H9 (cell line): ENCODE data around the gene LAMA5. TPM values are rescaled to one million over a fixed set of nuclear protein-coding genes. Genes with fewer than 3 reads are reported as not detected.

Experiments
- DNase-seq: peaks from one replicate; pipeline ENCODE4 v3.0.0-alpha.2; 2017
- H2AFZ ChIP-seq: one replicate; pipeline ENCODE4 v1.6.1; 2013; ENCODE audit warnings: mild to moderate bottlenecking, low read length, control low read depth, moderate library complexity
- H2AK5ac ChIP-seq: 2 replicates; pipeline ENCODE4 v1.6.1; 2013; ENCODE audit warnings: low read length, control low read depth, mixed read lengths; ENCODE audit not compliant: insufficient read length
- H2BK120ac ChIP-seq: one replicate; pipeline ENCODE4 v1.6.1; 2013; ENCODE audit warnings: low read depth, mild to moderate bottlenecking, low read length, control low read depth, inconsistent platforms; ENCODE audit not compliant: poor library complexity, severe bottlenecking
- H2BK12ac ChIP-seq: 2 replicates; pipeline ENCODE4 v1.6.1; 2013; ENCODE audit warnings: low read length, control low read depth, mixed read lengths, low read depth; ENCODE audit not compliant: insufficient read length
- H2BK15ac ChIP-seq: 2 replicates; pipeline ENCODE4 v1.6.1; 2013; ENCODE audit warnings: low read depth, low read length, control low read depth
- H2BK20ac ChIP-seq: one replicate; pipeline ENCODE4 v1.6.1; 2013; ENCODE audit warnings: low read depth, mild to moderate bottlenecking, low read length, control low read depth, inconsistent platforms; ENCODE audit not compliant: poor library complexity, severe bottlenecking
- H2BK5ac ChIP-seq: 2 replicates; pipeline ENCODE4 v1.6.1; 2013; ENCODE audit warnings: low read length, control low read depth, mixed read lengths; ENCODE audit not compliant: insufficient read length
- H3K14ac ChIP-seq: 2 replicates; pipeline ENCODE4 v1.6.1; 2013; ENCODE audit warnings: low read length, control low read depth; ENCODE audit not compliant: insufficient read depth
- H3K18ac ChIP-seq: 2 replicates; pipeline ENCODE4 v1.6.1; 2013; ENCODE audit warnings: low read depth, mild to moderate bottlenecking, mixed read lengths, low read length, control low read depth; ENCODE audit not compliant: insufficient read length
- H3K23ac ChIP-seq: 2 replicates; pipeline ENCODE4 v1.6.1; 2013; ENCODE audit warnings: low read length, control low read depth, mixed read lengths, low read depth; ENCODE audit not compliant: insufficient read length
- H3K23me2 ChIP-seq: 2 replicates; pipeline ENCODE4 v1.6.1; 2013; ENCODE audit warnings: low read depth, mild to moderate bottlenecking, mixed read lengths, low read length, control low read depth; ENCODE audit not compliant: insufficient read length, poor library complexity, severe bottlenecking
- H3K27ac ChIP-seq: 2 replicates; pipeline ENCODE4 v1.5.1; 2013; ENCODE audit warnings: low read length, control low read depth, mixed read lengths, low read depth; ENCODE audit not compliant: insufficient read length
- H3K27me3 ChIP-seq: 2 replicates; pipeline ENCODE4 v1.6.1; 2013; ENCODE audit warnings: low read length, control low read depth, inconsistent platforms; ENCODE audit not compliant: insufficient read depth
- H3K4ac ChIP-seq: 2 replicates; pipeline ENCODE4 v1.6.1; 2013; ENCODE audit warnings: low read depth, mild to moderate bottlenecking, control low read depth, inconsistent platforms, low read length, moderate library complexity
- H3K4me1 ChIP-seq: 2 replicates; pipeline ENCODE4 v1.6.1; 2013; ENCODE audit warnings: low read length, control low read depth, inconsistent platforms; ENCODE audit not compliant: insufficient read depth
- H3K4me2 ChIP-seq: 2 replicates; pipeline ENCODE4 v1.6.1; 2013; ENCODE audit warnings: low read length, control low read depth, mixed read lengths; ENCODE audit not compliant: insufficient read length, insufficient read depth
- H3K56ac ChIP-seq: 2 replicates; pipeline ENCODE4 v1.6.1; 2013; ENCODE audit warnings: low read depth, mild to moderate bottlenecking, mixed read lengths, low read length, control low read depth; ENCODE audit not compliant: insufficient read length
- H3K79me1 ChIP-seq: 2 replicates; pipeline ENCODE4 v1.6.1; 2013; ENCODE audit warnings: low read depth, mild to moderate bottlenecking, moderate library complexity, low read length, control low read depth, inconsistent platforms; ENCODE audit not compliant: insufficient read depth, poor library complexity, severe bottlenecking
- H3K79me2 ChIP-seq: 2 replicates; pipeline ENCODE4 v1.6.1; 2013; ENCODE audit warnings: low read length, control low read depth, inconsistent platforms; ENCODE audit not compliant: insufficient read depth
- H3K9ac ChIP-seq: 2 replicates; pipeline ENCODE4 v1.6.1; 2013; ENCODE audit warnings: low read length, control low read depth, mixed read lengths; ENCODE audit not compliant: insufficient read length; ENCODE audit errors: extremely low read depth
- H3K9me3 ChIP-seq: one replicate; pipeline ENCODE4 v1.6.1; 2013; ENCODE audit warnings: low read depth, low read length, inconsistent platforms; ENCODE audit not compliant: control insufficient read depth
- H3T11ph ChIP-seq: one replicate; pipeline ENCODE4 v1.6.1; 2013; ENCODE audit warnings: mild to moderate bottlenecking, low read length, control low read depth, inconsistent platforms
- H4K20me1 ChIP-seq: one replicate; pipeline ENCODE4 v1.6.1; 2013; ENCODE audit not compliant: control insufficient read depth, insufficient read length, insufficient read depth
- H4K5ac ChIP-seq: 2 replicates; pipeline ENCODE4 v1.6.1; 2013; ENCODE audit warnings: low read depth, mild to moderate bottlenecking, mixed read lengths, low read length, control low read depth; ENCODE audit not compliant: insufficient read length
- H4K8ac ChIP-seq: replicated peaks from 2 replicates; pipeline ENCODE4 v1.6.1; 2013; ENCODE audit warnings: low read length, control low read depth, mixed read lengths, low read depth; ENCODE audit not compliant: insufficient read length
- H4K91ac ChIP-seq: 2 replicates; pipeline ENCODE4 v1.6.1; 2013; ENCODE audit warnings: low read depth, mild to moderate bottlenecking, moderate library complexity, mixed read lengths, low read length, control low read depth; ENCODE audit not compliant: insufficient read length
- H3K27ac Mint-ChIP-seq, 3 experiments: 2 replicates in 2 of 3; 3 replicates in 1 of 3; pipeline ENCODE4 v1.8.0; 2020 to 2021; ENCODE audit warnings: mixed read lengths in 3 of 3, mild to moderate bottlenecking in 1 of 3, moderate library complexity in 1 of 3
- H3K27me3 Mint-ChIP-seq: 2 replicates; pipeline ENCODE4 v1.8.0; 2021; ENCODE audit warnings: low read depth, mild to moderate bottlenecking, moderate library complexity, mixed read lengths
- H3K36me3 Mint-ChIP-seq, 3 experiments: 2 replicates in 2 of 3; 3 replicates in 1 of 3; pipeline ENCODE4 v1.8.0; 2020 to 2021; ENCODE audit warnings: low read depth in 3 of 3, mixed read lengths in 3 of 3; ENCODE audit not compliant: insufficient read depth in 1 of 3
- H3K4me1 Mint-ChIP-seq, 2 experiments: 2 replicates each; pipeline ENCODE4 v1.8.0; 2020; ENCODE audit warnings: mixed read lengths in 2 of 2
- H3K4me3 Mint-ChIP-seq, 2 experiments: 2 replicates in 1 of 2; 3 replicates in 1 of 2; pipeline ENCODE4 v1.8.0; 2020 to 2021; ENCODE audit warnings: mild to moderate bottlenecking in 2 of 2, mixed read lengths in 2 of 2, moderate library complexity in 1 of 2
- H3K9me3 Mint-ChIP-seq, 2 experiments: 2 replicates in 1 of 2; 3 replicates in 1 of 2; pipeline ENCODE4 v1.8.0; 2020; ENCODE audit warnings: mild to moderate bottlenecking in 2 of 2, mixed read lengths in 2 of 2, moderate library complexity in 1 of 2
- CTCF ChIP-seq: fragments of 200-600 bp; sonication (generic); conservative IDR thresholded peaks from 3 replicates; pipeline ENCODE4 v1.8.0; 2021; ENCODE audit warnings: antibody characterized with exemption, mild to moderate bottlenecking
- WGBS: extraction: QIAGEN DNeasy Blood & Tissue Kit; methylation state at CpG from one replicate; pipeline ENCODE4 v1.1.7; 2013; ENCODE audit warnings: missing lambda C conversion rate, low lambda C conversion rate, mixed read lengths; ENCODE audit not compliant: insufficient read length; ENCODE audit errors: extremely low coverage; 5-methylcytosine and 5-hydroxymethylcytosine counted together
- total RNA-seq: library from RNA; stranded (reverse); gene quantifications from 2 replicates; pipeline ENCODE4 v1.2.1, GENCODE V29; 2021

The LAMA5 gene
- total RNA-seq, 1 experiment from 2014 or later: 200 TPM

DNA sequence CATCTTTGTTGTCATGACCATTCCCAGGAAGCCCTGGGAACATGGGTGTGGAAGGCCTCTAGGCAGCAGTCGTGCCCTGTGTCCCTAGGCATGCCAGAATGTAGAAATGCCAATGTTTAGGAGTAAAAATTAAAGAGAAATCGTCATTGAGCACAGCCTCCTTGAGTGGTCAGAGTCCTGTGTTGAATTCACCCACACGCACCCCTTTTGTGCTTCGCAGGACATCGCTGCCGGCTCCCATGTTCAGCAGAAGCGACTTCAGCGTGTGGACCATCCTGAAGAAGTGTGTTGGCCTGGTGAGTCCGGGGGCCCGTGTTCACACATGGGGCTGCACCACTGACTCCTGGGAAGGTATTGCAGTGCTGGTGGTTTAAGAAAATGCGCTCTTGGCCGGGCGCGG, 103.7 kb downstream of the LAMA5 start:
- H3K79me2 ChIP-seq: no peaks in the 10 kb centered on the region
- Mint-ChIP-seq H3K4me3 (no peak overlapping the region), H3K9me3 (peaks cover 6 to 9% of the 10 kb centered on the region in 2 experiments; a peak in 4 of 5 replicates), H3K36me3 (peaks cover 42 to 71% (median 60%) of the 10 kb centered on the region in 3 experiments), H3K4me1 (no peaks in the 10 kb centered on the region), H3K27me3 (no peaks in the 10 kb centered on the region), H3K27ac (no peak overlapping the region)
- no peak overlapping the region for H2BK120ac ChIP-seq
- no peak overlapping the region for H4K91ac ChIP-seq
- no peak for DNase-seq
- no peaks in the 10 kb centered on the region for H4K20me1 ChIP-seq
- H3K23ac ChIP-seq: no peak overlapping the region
- no peak overlapping the region for H2BK12ac ChIP-seq
- H3K79me1 ChIP-seq: no peaks in the 10 kb centered on the region
- no peak overlapping the region for H3K4me2 ChIP-seq
- H3K4ac ChIP-seq: no peak overlapping the region
- H3K18ac ChIP-seq: no peak overlapping the region
- no peaks in the 10 kb centered on the region for H3K9me3 ChIP-seq
- H2AK5ac ChIP-seq: no peak overlapping the region
- H3T11ph ChIP-seq: no peak overlapping the region
- no peak overlapping the region for H2BK5ac ChIP-seq
- no CpG with 5 or more reads among the region's 14 CpGs for WGBS
- H4K8ac ChIP-seq: no peak overlapping the region
- no peaks in the 10 kb centered on the region for H3K27me3 ChIP-seq
- no peak overlapping the region for H3K27ac ChIP-seq
- H3K23me2 ChIP-seq: no peaks in the 10 kb centered on the region
- H3K14ac ChIP-seq: no peak overlapping the region
- H2BK15ac ChIP-seq: no peak overlapping the region
- H2BK20ac ChIP-seq: no peak overlapping the region
- no peak overlapping the region for H3K9ac ChIP-seq
- no peak overlapping the region for H2AFZ ChIP-seq
- no peaks in the 10 kb centered on the region for H3K4me1 ChIP-seq
- no peak overlapping the region for H3K56ac ChIP-seq
- H4K5ac ChIP-seq: no peak overlapping the region
- TF ChIP-seq CTCF: no peak
